ENCODE data around the gene HMCN2. TPM values are rescaled to one million over a fixed set of nuclear protein-coding genes. Genes with fewer than 3 reads are reported as not detected.
"Not testable (repeated sequence)": the region's sequence is repeated elsewhere in the genome, so short reads cannot be mapped to it uniquely, and the experiment has no call there.

HMCN2 gene
- total RNA-seq, 1 donor from 2014 or later: 0.15 TPM

DNA sequence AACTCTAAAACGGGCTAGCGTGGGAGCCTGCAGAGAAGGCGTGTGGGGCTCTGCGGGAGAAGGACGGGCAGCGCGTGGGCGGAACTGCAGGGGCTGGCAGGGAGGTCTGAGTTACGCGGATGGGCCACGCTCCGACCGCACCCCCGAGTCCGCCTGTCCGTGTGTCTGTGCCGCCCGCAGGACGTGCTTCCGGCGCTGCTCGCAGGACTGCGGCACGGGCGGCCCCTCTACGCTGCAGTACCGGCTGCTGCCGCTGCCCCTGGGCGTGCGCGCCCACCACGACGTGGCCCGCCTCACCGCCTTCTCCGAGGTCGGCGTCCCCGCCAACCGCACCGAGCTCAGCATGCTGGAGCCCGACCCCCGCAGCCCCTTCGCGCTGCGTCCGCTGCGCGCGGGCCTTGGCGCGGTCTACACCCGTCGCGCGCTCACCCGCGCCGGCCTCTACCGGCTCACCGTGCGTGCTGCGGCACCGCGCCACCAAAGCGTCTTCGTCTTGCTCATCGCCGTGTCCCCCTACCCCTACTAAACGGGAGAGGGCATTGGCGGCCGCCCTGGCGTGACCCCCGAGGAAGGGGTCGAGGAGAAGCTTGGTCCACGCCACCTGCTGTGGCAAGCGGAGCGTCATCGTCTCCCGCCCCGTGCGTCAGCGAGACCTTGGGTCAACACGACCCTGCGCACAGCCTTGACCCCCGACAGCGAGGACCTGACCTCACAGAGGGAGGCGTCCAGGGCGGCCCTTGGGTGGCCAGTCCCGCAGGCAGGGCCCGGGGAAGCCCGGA, 167.8 kb downstream of the HMCN2 start:
- Histone ChIP-seq H3K4me2 (peak overlapping the region; percentile 91), H3K27ac (no peak overlapping the region), H2AFZ (replicated peaks) (peak overlapping the region; percentile 99), H3K36me3 (no peaks in the 10 kb centered on the region), H3K9ac (no peak overlapping the region), H4K20me1 (ENCODE audit: low read depth) (no peaks in the 10 kb centered on the region), H3K4me3 (peak overlapping the region; percentile 56), H3K79me2 (ENCODE audit: low read depth) (no peaks in the 10 kb centered on the region), H3F3A (ENCODE audit: low read depth) (peaks cover 6% of the 10 kb centered on the region), H3K27me3 (peaks cover 35% of the 10 kb centered on the region), H3K9me3 (ENCODE audit: low read depth) (no peaks in the 10 kb centered on the region), H3K4me1 (peaks cover 10% of the 10 kb centered on the region)
- no peaks in the 10 kb centered on the region for H3K36me3 Mint-ChIP-seq
- TF ChIP-seq EZH2phosphoT487 (IDR thresholded peaks at IDR 0.05) (peak; percentile 72), EZH2 (IDR thresholded peaks at IDR 0.05) (peak; percentile 81)
- TF ChIP-seq, protein P1, sequence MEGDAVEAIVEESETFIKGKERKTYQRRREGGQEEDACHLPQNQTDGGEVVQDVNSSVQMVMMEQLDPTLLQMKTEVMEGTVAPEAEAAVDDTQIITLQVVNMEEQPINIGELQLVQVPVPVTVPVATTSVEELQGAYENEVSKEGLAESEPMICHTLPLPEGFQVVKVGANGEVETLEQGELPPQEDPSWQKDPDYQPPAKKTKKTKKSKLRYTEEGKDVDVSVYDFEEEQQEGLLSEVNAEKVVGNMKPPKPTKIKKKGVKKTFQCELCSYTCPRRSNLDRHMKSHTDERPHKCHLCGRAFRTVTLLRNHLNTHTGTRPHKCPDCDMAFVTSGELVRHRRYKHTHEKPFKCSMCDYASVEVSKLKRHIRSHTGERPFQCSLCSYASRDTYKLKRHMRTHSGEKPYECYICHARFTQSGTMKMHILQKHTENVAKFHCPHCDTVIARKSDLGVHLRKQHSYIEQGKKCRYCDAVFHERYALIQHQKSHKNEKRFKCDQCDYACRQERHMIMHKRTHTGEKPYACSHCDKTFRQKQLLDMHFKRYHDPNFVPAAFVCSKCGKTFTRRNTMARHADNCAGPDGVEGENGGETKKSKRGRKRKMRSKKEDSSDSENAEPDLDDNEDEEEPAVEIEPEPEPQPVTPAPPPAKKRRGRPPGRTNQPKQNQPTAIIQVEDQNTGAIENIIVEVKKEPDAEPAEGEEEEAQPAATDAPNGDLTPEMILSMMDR (IDR thresholded peaks at IDR 0.05): peak; percentile 66
- peaks cover 13% of the 10 kb centered on the region for H3K4me1 Mint-ChIP-seq
- H3K27me3 Mint-ChIP-seq (ENCODE audit: insufficient read depth, low read depth): peaks cover 31% of the 10 kb centered on the region
- no peak overlapping the region for H3K27ac Mint-ChIP-seq
- DNase-seq (ENCODE audit: low spot score): peak; percentile 91
- no peaks in the 10 kb centered on the region for H3K9me3 Mint-ChIP-seq
- H3K4me3 Mint-ChIP-seq: peak overlapping the region; percentile 69

DNA sequence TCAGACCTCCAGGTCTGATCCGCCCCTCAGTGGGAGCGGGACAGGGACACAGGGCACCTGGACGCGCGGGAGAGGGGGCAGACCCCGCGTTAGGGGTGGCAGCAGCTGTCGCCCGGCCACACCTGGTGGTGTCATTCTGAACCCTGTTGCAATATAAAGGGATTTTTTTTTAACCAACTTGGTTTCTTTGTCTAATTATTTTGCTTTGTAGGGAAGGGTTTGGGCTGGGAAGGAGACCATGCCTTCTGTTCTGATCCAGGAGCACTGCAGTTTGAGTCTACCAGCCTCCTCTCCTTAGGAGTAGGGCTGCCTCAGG, 168.3 kb downstream of the HMCN2 start:
- H3K4me1 Mint-ChIP-seq: peaks cover 13% of the 10 kb centered on the region
- Histone ChIP-seq H2AFZ (replicated peaks) (no peak overlapping the region), H3K4me1 (peaks cover 10% of the 10 kb centered on the region), H3F3A (ENCODE audit: low read depth) (peaks cover 6% of the 10 kb centered on the region), H3K27me3 (peaks cover 35% of the 10 kb centered on the region), H3K9me3 (ENCODE audit: low read depth) (no peaks in the 10 kb centered on the region), H3K4me2 (peak overlapping the region; percentile 91), H4K20me1 (ENCODE audit: low read depth) (no peaks in the 10 kb centered on the region), H3K27ac (no peak overlapping the region), H3K79me2 (ENCODE audit: low read depth) (no peaks in the 10 kb centered on the region), H3K9ac (no peak overlapping the region), H3K36me3 (no peaks in the 10 kb centered on the region), H3K4me3 (peak overlapping the region; percentile 56)
- no peaks in the 10 kb centered on the region for H3K9me3 Mint-ChIP-seq
- no peaks in the 10 kb centered on the region for H3K36me3 Mint-ChIP-seq
- TF ChIP-seq EZH2 (IDR thresholded peaks at IDR 0.05) (peak; percentile 5), EZH2phosphoT487 (IDR thresholded peaks at IDR 0.05) (no peak)
- H3K27me3 Mint-ChIP-seq (ENCODE audit: insufficient read depth, low read depth): peaks cover 29% of the 10 kb centered on the region
- no peak for DNase-seq (ENCODE audit: low spot score)
- H3K27ac Mint-ChIP-seq: no peak overlapping the region
- no peak overlapping the region for H3K4me3 Mint-ChIP-seq

DNA sequence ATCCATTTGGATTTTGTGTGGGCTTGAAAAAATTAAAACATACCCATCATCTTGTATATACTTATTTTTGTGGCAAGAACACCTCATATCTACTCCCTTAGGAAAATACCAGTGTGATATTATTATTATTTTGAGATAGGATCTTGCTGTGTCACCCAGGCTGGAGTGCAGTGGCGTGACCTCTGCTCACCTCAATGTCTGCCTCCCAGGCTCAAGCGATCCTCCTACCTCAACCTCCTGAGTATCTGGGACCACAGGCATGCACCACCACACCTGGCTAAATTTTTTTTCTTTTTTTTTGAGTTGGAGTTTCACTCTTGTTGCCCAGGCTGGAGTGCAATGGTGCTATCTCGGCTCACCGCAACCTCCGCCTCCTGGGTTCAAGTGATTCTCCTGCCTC, 169.1 kb downstream of the HMCN2 start:
- H3K4me1 Mint-ChIP-seq: peaks cover 15% of the 10 kb centered on the region
- not testable (repeated sequence) for H3K9me3 Mint-ChIP-seq

DNA sequence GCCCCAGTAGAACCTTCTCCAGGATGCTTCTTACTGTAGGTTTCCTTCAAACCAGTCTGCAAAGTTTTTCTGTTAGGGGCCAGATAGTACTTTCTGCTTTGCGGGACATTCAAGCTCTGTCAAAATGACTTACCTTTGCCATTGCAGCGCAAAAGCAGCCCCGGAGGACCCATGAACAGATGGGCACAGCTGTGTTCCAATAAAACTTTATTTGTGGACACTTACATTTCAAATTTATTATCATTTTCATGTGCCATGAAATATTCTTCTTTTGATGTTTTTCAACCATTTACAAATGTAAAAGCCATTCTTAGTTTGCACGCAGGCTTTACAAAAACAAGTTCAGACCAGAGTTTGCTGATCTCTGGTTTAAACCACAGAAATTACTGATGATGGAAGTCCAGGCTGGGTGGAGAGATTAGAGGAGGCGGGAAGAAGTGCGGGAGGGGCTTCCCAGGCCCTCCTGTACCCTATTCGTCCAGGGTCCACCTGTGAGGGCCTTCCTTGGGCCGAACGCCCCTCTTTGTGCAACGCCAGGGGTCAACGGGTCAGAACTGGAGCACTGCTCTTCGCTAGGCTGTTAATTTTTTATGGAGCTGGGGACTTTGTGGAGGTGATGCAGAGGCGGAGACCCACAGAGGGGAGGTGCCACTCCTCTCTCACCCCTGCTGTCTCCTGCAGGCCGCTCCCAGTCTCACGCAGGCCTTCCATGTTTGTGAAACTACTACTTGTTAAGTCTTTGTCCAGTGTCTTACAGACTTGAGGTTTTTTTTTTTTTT, 171.6 kb downstream of the HMCN2 start:
- Histone ChIP-seq H4K20me1 (ENCODE audit: low read depth) (no peaks in the 10 kb centered on the region), H3K4me3 (no peak overlapping the region), H3K27ac (no peak overlapping the region), H2AFZ (replicated peaks) (peak overlapping the region; percentile 47), H3K4me1 (peaks cover 10% of the 10 kb centered on the region), H3K27me3 (peaks cover 30% of the 10 kb centered on the region), H3K79me2 (ENCODE audit: low read depth) (no peaks in the 10 kb centered on the region), H3K9ac (no peak overlapping the region), H3K4me2 (no peak overlapping the region), H3K36me3 (no peaks in the 10 kb centered on the region), H3K9me3 (ENCODE audit: low read depth) (peaks cover 9% of the 10 kb centered on the region), H3F3A (ENCODE audit: low read depth) (peaks cover 6% of the 10 kb centered on the region)
- Mint-ChIP-seq H3K27me3 (ENCODE audit: insufficient read depth, low read depth) (peaks cover 32% of the 10 kb centered on the region), H3K27ac (no peak overlapping the region), H3K4me3 (no peak overlapping the region), H3K9me3 (peaks cover 13% of the 10 kb centered on the region), H3K36me3 (peaks cover 2% of the 10 kb centered on the region), H3K4me1 (peaks cover 12% of the 10 kb centered on the region)
- TF ChIP-seq, protein P1 (IDR thresholded peaks at IDR 0.05): no peak
- TF ChIP-seq EZH2phosphoT487 (IDR thresholded peaks at IDR 0.05): no peak
- TF ChIP-seq EZH2 (IDR thresholded peaks at IDR 0.05): no peak
- DNase-seq (ENCODE audit: low spot score): no peak

More for the DNA sequence above, 169.1 kb downstream of the HMCN2 start:
- H3K9ac ChIP-seq; H2AFZ ChIP-seq (replicated peaks); H3K9me3 ChIP-seq (ENCODE audit: low read depth); H3K27ac Mint-ChIP-seq; H3F3A ChIP-seq (ENCODE audit: low read depth); H3K36me3 Mint-ChIP-seq; H3K4me2 ChIP-seq; H3K79me2 ChIP-seq (ENCODE audit: low read depth); H3K36me3 ChIP-seq; H3K4me3 ChIP-seq; H3K27ac ChIP-seq; H3K4me3 Mint-ChIP-seq; H4K20me1 ChIP-seq (ENCODE audit: low read depth); DNase-seq (ENCODE audit: low spot score): not testable (repeated sequence)
- Histone ChIP-seq H3K4me1 (peaks cover 10% of the 10 kb centered on the region), H3K27me3 (peaks cover 35% of the 10 kb centered on the region)
- H3K27me3 Mint-ChIP-seq (ENCODE audit: insufficient read depth, low read depth): peaks cover 29% of the 10 kb centered on the region

All from neural progenitor cell (in vitro differentiated cells).